GM12892 (cell line): ENCODE data around the gene PRX.

ENCODE experiments used
- POLR2A ChIP-seq: IDR thresholded peaks from 2 replicates; pipeline ENCODE4 v1.6.1; 2011; ENCODE audit warnings: low read depth, low read length, control low read depth
- TAF1 ChIP-seq: IDR thresholded peaks from 2 replicates; pipeline ENCODE4 v1.6.1; 2011; ENCODE audit warnings: low read depth, mild to moderate bottlenecking, control low read depth, low read length, borderline replicate concordance

- TF ChIP-seq TAF1 (0 out of 2 replicates have a peak, but pooled peaks have one; percentile 30), POLR2A (peak; percentile 89)
Measured at GRCh38 chr19:40444000-40444824, 31.0 kb upstream of the PRX start, which contains the start of gene SERTAD3.
